HG03520 (cell line): ENCODE measurements around the gene ADAMTS6.
"Not testable (repeated sequence)": the region's sequence is repeated elsewhere in the genome, so short reads cannot be mapped to it uniquely, and the experiment has no call there.

Source experiments
- ATAC-seq: cut with Tn5 transposase; IDR thresholded peaks from one replicate; pipeline ENCODE4 v1.9.1; 2021; ENCODE audit warnings: mild to moderate bottlenecking, moderate library complexity; ENCODE audit not compliant: unreplicated experiment

ADAMTS6 gene

GRCh38 chr5:65203746-65204145, 278.0 kb downstream of the ADAMTS6 start:
- ATAC-seq: no peak

- ATAC-seq: no peak
These were observed 281.6 kb downstream of the ADAMTS6 start for GRCh38 chr5:65199993-65200675.

GRCh38 chr5:65198456-65199120, 283.1 kb downstream of the ADAMTS6 start:
- no peak for ATAC-seq

GRCh38 chr5:65197531-65198455, 283.9 kb downstream of the ADAMTS6 start:
- ATAC-seq: no peak

GRCh38 chr5:65194871-65195270, 286.8 kb downstream of the ADAMTS6 start:
- no peak for ATAC-seq

- ATAC-seq: no peak
These were observed 289.4 kb downstream of the ADAMTS6 start for GRCh38 chr5:65192331-65192730.

GRCh38 chr5:65191554-65192135, 290.1 kb downstream of the ADAMTS6 start:
- ATAC-seq: no peak

- peak; percentile 58 for ATAC-seq
These were observed 291.2 kb downstream of the ADAMTS6 start for GRCh38 chr5:65190328-65191053.

GRCh38 chr5:65186646-65187227, 295.0 kb downstream of the ADAMTS6 start:
- ATAC-seq: no peak

GRCh38 chr5:65185468-65185867, 296.3 kb downstream of the ADAMTS6 start:
- ATAC-seq: no peak

GRCh38 chr5:65184780-65185179, 296.9 kb downstream of the ADAMTS6 start:
- ATAC-seq: no peak

GRCh38 chr5:65174231-65174630, 307.5 kb downstream of the ADAMTS6 start:
- not testable (repeated sequence) for ATAC-seq

- ATAC-seq: no peak
These were observed 308.6 kb downstream of the ADAMTS6 start for GRCh38 chr5:65173130-65173525.

- peak; percentile 96 for ATAC-seq
These were observed 309.1 kb downstream of the ADAMTS6 start for GRCh38 chr5:65172486-65173129.

- no peak for ATAC-seq
These were observed 310.1 kb downstream of the ADAMTS6 start for GRCh38 chr5:65171645-65172044.

- no peak for ATAC-seq
These were observed 318.0 kb downstream of the ADAMTS6 start for GRCh38 chr5:65163698-65164097.

GRCh38 chr5:65161655-65162054, 320.1 kb downstream of the ADAMTS6 start:
- no peak for ATAC-seq

GRCh38 chr5:65157906-65158603, 323.7 kb downstream of the ADAMTS6 start:
- ATAC-seq: no peak

GRCh38 chr5:65156933-65157332, 324.8 kb downstream of the ADAMTS6 start:
- ATAC-seq: no peak
